Keratinocyte (primary cell): ENCODE data around the gene AAGAB.
"Not testable (repeated sequence)": the region's sequence is repeated elsewhere in the genome, so short reads cannot be mapped to it uniquely, and the experiment has no call there.

Source experiments
- EZH2 ChIP-seq: IDR thresholded peaks from one replicate; pipeline ENCODE4 v1.6.1; 2012; ENCODE audit warnings: inconsistent platforms, mild to moderate bottlenecking, low read length, moderate library complexity
- TF ChIP-seq, protein P1 (sequence below), 3 experiments: IDR thresholded peaks in 1 of 3; conservative IDR thresholded peaks in 1 of 3; optimal IDR thresholded peaks in 1 of 3; 2 replicates in 2 of 3; 3 replicates in 1 of 3; pipeline versions ENCODE3 to v1.5.1; 2011; ENCODE audit warnings: low read length in 3 of 3, mild to moderate bottlenecking in 3 of 3, moderate library complexity in 2 of 3, control low read depth in 1 of 3, inconsistent platforms in 1 of 3; ENCODE audit not compliant: insufficient read depth in 2 of 3; ENCODE audit errors: extremely low read depth in 1 of 3

DNA sequence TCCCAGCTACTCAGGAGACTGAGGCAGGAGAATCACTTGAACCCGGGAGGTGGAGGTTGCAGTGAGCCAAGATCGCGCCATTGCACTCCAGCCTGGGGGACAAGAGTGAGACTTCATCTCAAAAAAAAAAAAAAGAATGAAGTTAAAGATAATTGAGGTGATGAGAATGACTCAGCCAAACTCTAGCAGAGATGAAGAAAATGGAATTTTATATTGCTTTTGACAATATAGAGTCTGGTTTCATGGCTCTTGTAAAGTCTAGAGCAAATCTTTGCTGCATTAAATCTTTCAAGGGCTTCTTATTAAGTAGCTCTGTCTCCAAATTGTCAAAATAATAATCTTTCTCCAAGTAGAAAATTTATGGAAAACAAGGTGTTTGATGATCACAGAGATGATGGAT lies 4.0 kb upstream of the AAGAB start:
- TF ChIP-seq, protein P1, sequence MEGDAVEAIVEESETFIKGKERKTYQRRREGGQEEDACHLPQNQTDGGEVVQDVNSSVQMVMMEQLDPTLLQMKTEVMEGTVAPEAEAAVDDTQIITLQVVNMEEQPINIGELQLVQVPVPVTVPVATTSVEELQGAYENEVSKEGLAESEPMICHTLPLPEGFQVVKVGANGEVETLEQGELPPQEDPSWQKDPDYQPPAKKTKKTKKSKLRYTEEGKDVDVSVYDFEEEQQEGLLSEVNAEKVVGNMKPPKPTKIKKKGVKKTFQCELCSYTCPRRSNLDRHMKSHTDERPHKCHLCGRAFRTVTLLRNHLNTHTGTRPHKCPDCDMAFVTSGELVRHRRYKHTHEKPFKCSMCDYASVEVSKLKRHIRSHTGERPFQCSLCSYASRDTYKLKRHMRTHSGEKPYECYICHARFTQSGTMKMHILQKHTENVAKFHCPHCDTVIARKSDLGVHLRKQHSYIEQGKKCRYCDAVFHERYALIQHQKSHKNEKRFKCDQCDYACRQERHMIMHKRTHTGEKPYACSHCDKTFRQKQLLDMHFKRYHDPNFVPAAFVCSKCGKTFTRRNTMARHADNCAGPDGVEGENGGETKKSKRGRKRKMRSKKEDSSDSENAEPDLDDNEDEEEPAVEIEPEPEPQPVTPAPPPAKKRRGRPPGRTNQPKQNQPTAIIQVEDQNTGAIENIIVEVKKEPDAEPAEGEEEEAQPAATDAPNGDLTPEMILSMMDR (optimal IDR thresholded peaks at IDR 0.05 in 1 of 3, IDR thresholded peaks at IDR 0.05 in 1 of 3, conservative IDR thresholded peaks at IDR 0.05 in 1 of 3; ENCODE audit: extremely low read depth in 1 of 3, insufficient read depth in 2 of 3, low read length in 3 of 3): not testable (repeated sequence)
- not testable (repeated sequence) for TF ChIP-seq EZH2
